H1 (cell line): ENCODE measurements around the gene SLC44A1. TPM values are rescaled to one million over a fixed set of nuclear protein-coding genes. Genes with fewer than 3 reads are reported as not detected.

ENCODE experiments used
- GABPA ChIP-seq: IDR thresholded peaks from 2 replicates; pipeline ENCODE4 v1.6.1; 2011; ENCODE audit warnings: mild to moderate bottlenecking, low read length, moderate library complexity, borderline replicate concordance; ENCODE audit not compliant: insufficient read depth
- POU5F1 ChIP-seq: IDR thresholded peaks from 2 replicates; pipeline ENCODE4 v1.6.1; 2011; ENCODE audit warnings: low read depth, mild to moderate bottlenecking, low read length, moderate library complexity
- RAD21 ChIP-seq, 2 experiments: IDR thresholded peaks in 1 of 2; conservative IDR thresholded peaks in 1 of 2; 2 replicates each; pipeline ENCODE4 v1.6.1; 2011; ENCODE audit warnings: low read depth in 2 of 2, low read length in 2 of 2, improper control_type of control experiment in 1 of 2, inconsistent platforms in 1 of 2, mild to moderate bottlenecking in 1 of 2, moderate library complexity in 1 of 2
- SIRT6 ChIP-seq: IDR thresholded peaks from one replicate; pipeline ENCODE4 v1.7.1; 2012; ENCODE audit warnings: low read length, inconsistent platforms
- polyA plus RNA-seq, 7 experiments: library from polyadenylated mRNA; depleted of rRNA in 3 of 7; stranded (reverse) in 5 of 7; unstranded in 2 of 7; fragments of >200 nt in 5 of 7; fragments of 200-250 nt in 2 of 7; gene quantifications; 1 replicate in 5 of 7; 2 replicates in 1 of 7; 4 replicates in 1 of 7; pipeline versions ENCODE4 v1.2.1 to v1.2.3, GENCODE V29; 2011 to 2013; ENCODE audit warnings: missing spikeins in 2 of 7, mixed read lengths in 2 of 7
- total RNA-seq: library from RNA; stranded (reverse); fragmentation: NEBNext Ultra II Directional; extraction: Animal tissue kit (Norgen Biotek cat#: 25700); gene quantifications from 2 replicates; pipeline ENCODE4 v1.2.1, GENCODE V29; 2021

SLC44A1 gene
- total and polyA plus RNA-seq, 2 of the 8 experiments (the other 6 are each of a cell fraction or from before 2014, with no cell fraction given), result 30.5 to 71.2 TPM

- TF ChIP-seq RAD21 (IDR thresholded peaks at IDR 0.05 in 1 of 2, conservative IDR thresholded peaks at IDR 0.05 in 1 of 2; ENCODE audit: low read depth in 2 of 2, low read length in 2 of 2) (no peak), SIRT6 (no peak), GABPA (no peak), POU5F1 (no peak)
Measured at GRCh38 chr9:105259274-105259673, 14.8 kb downstream of the SLC44A1 start (continued).
